ACC112 (cell line): Measurements from ENCODE around the gene CXorf58.
A peak's percentile ranks its signal among the peaks of the same experiment; 100 is the strongest.
"Not testable (repeated sequence)": the region's sequence is repeated elsewhere in the genome, so short reads cannot be mapped to it uniquely, and the experiment has no call there.

Experiments
- H2AFZ ChIP-seq: fragments of 200-600 bp; sonication (generic); one replicate; pipeline ENCODE4 v1.6.0; 2017; ENCODE audit warnings: antibody characterized with exemption, low read length; ENCODE audit not compliant: unreplicated experiment
- H3K27ac ChIP-seq: fragments of 200-600 bp; sonication (generic); 2 replicates; pipeline ENCODE4 v1.5.1; 2014; ENCODE audit warnings: low read depth, mild to moderate bottlenecking, antibody characterized with exemption, low read length, moderate library complexity
- H3K27me3 ChIP-seq: fragments of 200-600 bp; sonication (generic); 2 replicates; pipeline ENCODE4 v1.6.1; 2014; ENCODE audit warnings: mild to moderate bottlenecking, antibody characterized with exemption, low read length, moderate library complexity, mixed read lengths; ENCODE audit not compliant: insufficient read depth
- H3K36me3 ChIP-seq: fragments of 200-600 bp; sonication (generic); 2 replicates; pipeline ENCODE4 v1.6.1; 2016; ENCODE audit warnings: mild to moderate bottlenecking, antibody characterized with exemption, low read length, moderate library complexity, mixed read lengths; ENCODE audit not compliant: insufficient read depth
- H3K4me1 ChIP-seq: fragments of 200-600 bp; sonication (generic); one replicate; pipeline ENCODE4 v1.6.1; 2016; ENCODE audit warnings: low read length, mixed read lengths; ENCODE audit not compliant: insufficient read depth, unreplicated experiment, control insufficient read depth
- H3K4me3 ChIP-seq: fragments of 200-600 bp; sonication (generic); 2 replicates; pipeline ENCODE4 v1.5.1; 2014; ENCODE audit warnings: mild to moderate bottlenecking, low read depth, low read length
- H3K79me2 ChIP-seq: fragments of 200-600 bp; sonication (generic); one replicate; pipeline ENCODE4 v1.6.0; 2016; ENCODE audit warnings: low read length; ENCODE audit not compliant: control insufficient read depth, unreplicated experiment, insufficient read depth

Gene CXorf58

GRCh38 chrX:23907498-23908218, at the start of gene CXorf58, which contains the start of gene APOO:
Gene CXorf58 (plus strand): TSS chrX:23908006. CDS start chrX:23910303, 2,297 bp downstream.
Gene APOO (minus strand): TSS chrX:23907938. CDS start chrX:23907702, 236 bp downstream.
- H3K36me3 ChIP-seq = no peaks in the 10 kb centered on the region
- H3K79me2 ChIP-seq = peaks cover 16% of the 10 kb centered on the region
- H3K4me1 ChIP-seq = peaks cover 18% of the 10 kb centered on the region
- peak within 1 kb of the TSS; percentile 95 for H3K27ac ChIP-seq
- peak within 1 kb of the TSS; percentile 100 for H2AFZ ChIP-seq
- H3K4me3 ChIP-seq = peak within 1 kb of the TSS; percentile 97
- no peaks in the 10 kb centered on the region for H3K27me3 ChIP-seq

GRCh38 chrX:23859238-23859637, 48.6 kb upstream of the CXorf58 start:
- not testable (repeated sequence) for H3K36me3 ChIP-seq, H3K79me2 ChIP-seq, H3K27me3 ChIP-seq, H3K27ac ChIP-seq, H2AFZ ChIP-seq, H3K4me3 ChIP-seq, H3K4me1 ChIP-seq

- Histone ChIP-seq H3K27ac (no peak overlapping the region), H3K27me3 (no peaks in the 10 kb centered on the region), H2AFZ (no peak overlapping the region), H3K4me1 (no peaks in the 10 kb centered on the region), H3K4me3 (no peak overlapping the region), H3K79me2 (no peaks in the 10 kb centered on the region), H3K36me3 (peaks cover 4% of the 10 kb centered on the region; the same call in 1 of the 2 replicates)
Observed at GRCh38 chrX:23861215-23861896, 46.5 kb upstream of the CXorf58 start.

- not testable (repeated sequence) for H3K4me3 ChIP-seq, H3K27me3 ChIP-seq, H3K27ac ChIP-seq, H2AFZ ChIP-seq, H3K36me3 ChIP-seq, H3K4me1 ChIP-seq, H3K79me2 ChIP-seq
Observed at GRCh38 chrX:23861952-23862351, 45.9 kb upstream of the CXorf58 start.

- Histone ChIP-seq H3K4me1 (no peaks in the 10 kb centered on the region), H3K27ac (no peak overlapping the region), H3K27me3 (no peaks in the 10 kb centered on the region), H3K79me2 (no peaks in the 10 kb centered on the region), H3K36me3 (0 out of 2 replicates have a peak, but pooled peaks cover 4% of the 10 kb centered on the region), H3K4me3 (no peak overlapping the region), H2AFZ (no peak overlapping the region)
Observed at GRCh38 chrX:23864742-23865326, 43.0 kb upstream of the CXorf58 start.

- Histone ChIP-seq H3K27ac (no peak overlapping the region), H3K4me1 (peaks cover 8% of the 10 kb centered on the region), H3K27me3 (no peaks in the 10 kb centered on the region), H2AFZ (no peak overlapping the region), H3K4me3 (no peak overlapping the region), H3K79me2 (no peaks in the 10 kb centered on the region), H3K36me3 (0 out of 2 replicates have a peak, but pooled peaks cover 4% of the 10 kb centered on the region)
Observed at GRCh38 chrX:23870041-23870440, 37.8 kb upstream of the CXorf58 start.

GRCh38 chrX:23871905-23872546, 35.8 kb upstream of the CXorf58 start:
- Histone ChIP-seq H3K36me3 (no peaks in the 10 kb centered on the region), H3K4me3 (no peak overlapping the region), H3K4me1 (peaks cover 8% of the 10 kb centered on the region), H2AFZ (no peak overlapping the region), H3K27ac (no peak overlapping the region), H3K79me2 (no peaks in the 10 kb centered on the region), H3K27me3 (no peaks in the 10 kb centered on the region)

- H3K4me3 ChIP-seq = no peak overlapping the region
- no peak overlapping the region for H2AFZ ChIP-seq
- no peak overlapping the region for H3K27ac ChIP-seq
- H3K79me2 ChIP-seq = peaks cover 11% of the 10 kb centered on the region
- no peaks in the 10 kb centered on the region for H3K36me3 ChIP-seq
- H3K4me1 ChIP-seq = peaks cover 27% of the 10 kb centered on the region
- no peaks in the 10 kb centered on the region for H3K27me3 ChIP-seq
Observed at GRCh38 chrX:23879380-23880090, 28.3 kb upstream of the CXorf58 start.

- Histone ChIP-seq H3K36me3 (no peaks in the 10 kb centered on the region), H2AFZ (no peak overlapping the region), H3K79me2 (peaks cover 15% of the 10 kb centered on the region), H3K4me1 (peaks cover 38% of the 10 kb centered on the region), H3K4me3 (peak overlapping the region; percentile 59), H3K27me3 (no peaks in the 10 kb centered on the region), H3K27ac (peak overlapping the region; percentile 99)
Observed at GRCh38 chrX:23883737-23884354, 24.0 kb upstream of the CXorf58 start.
